Psoas muscle (tissue), 8 donors: ENCODE data around the gene NINJ1. TPM values are rescaled to one million over a fixed set of nuclear protein-coding genes. Genes with fewer than 3 reads are reported as not detected.
A peak's percentile ranks its signal among the peaks of the same experiment; 100 is the strongest.

Experiments
- ATAC-seq, 4 donors: fragments of 200-7000 bp; cut with Tn5 transposase; one replicate each; pipeline ENCODE4 v1.9.1; 2020; ENCODE audit warnings: moderate library complexity in 3 of 4, mild to moderate bottlenecking in 2 of 4
- DNase-seq, 2 donors: peaks; one replicate each; pipeline ENCODE4 v3.0.0-alpha.2; 2020
- H3K27ac ChIP-seq: fragments of 200-600 bp; one replicate; pipeline ENCODE4 v1.8.0; 2022
- H3K27me3 ChIP-seq, 3 donors: fragments of 200-600 bp in 1 of 3; one replicate each; pipeline versions ENCODE4 v1.6.1 to v1.8.0; 2013 to 2022; ENCODE audit warnings: low read length in 2 of 3, mild to moderate bottlenecking in 2 of 3, moderate library complexity in 1 of 3; ENCODE audit not compliant: insufficient read depth in 3 of 3
- H3K36me3 ChIP-seq, 2 donors: fragments of 200-600 bp in 1 of 2; one replicate each; pipeline versions ENCODE4 v1.6.1 to v1.8.0; 2013 to 2022; ENCODE audit warnings: low read depth in 1 of 2, mild to moderate bottlenecking in 1 of 2, moderate library complexity in 1 of 2; ENCODE audit not compliant: insufficient read depth in 1 of 2
- H3K4me1 ChIP-seq: fragments of 200-600 bp; one replicate; pipeline ENCODE4 v1.8.0; 2022
- H3K4me3 ChIP-seq: fragments of 200-600 bp; one replicate; pipeline ENCODE4 v1.8.0; 2022; ENCODE audit warnings: mild to moderate bottlenecking
- H3K9me3 ChIP-seq: fragments of 200-600 bp; one replicate; pipeline ENCODE4 v1.8.0; 2022
- CTCF ChIP-seq: fragments of 200-600 bp; IDR thresholded peaks from one replicate; pipeline ENCODE4 v1.8.0; 2022; ENCODE audit warnings: antibody characterized with exemption
- WGBS, 3 donors: extraction: QIAGEN DNeasy Blood & Tissue Kit; methylation state at CpG; one replicate each; pipeline versions ENCODE4 v1.1.6 to v1.1.7; 2013; 5-methylcytosine and 5-hydroxymethylcytosine counted together
- intact Hi-C, 2 donors: fragments of 100-400 bp; cut with DNase I; formaldehyde crosslinking; loops; one replicate each; pipeline versions ENCODE4 v1.11.0 to v1.14.2; 2022
- polyA plus RNA-seq, 3 donors: library from polyadenylated mRNA; stranded (reverse); fragments of 200-250 nt; gene quantifications; one replicate each; pipeline ENCODE4 v1.2.3, GENCODE V29; 2013
- total RNA-seq, 4 donors: library from RNA; stranded (reverse); fragmentation: NEBNext Ultra II Directional in 2 of 4; extraction: Animal tissue kit (Norgen Biotek cat#: 25700) in 2 of 4; gene quantifications; one replicate each; pipeline versions ENCODE4 v1.2.1 to v1.2.4, GENCODE V29; 2021 to 2023
- donor health status: healthy with polysubstance abuse.
- donor health status: DM: no; HTN: no; CAD: no; lungs with moderate emphysema.
- donor health status: Bipolar disorder and iron deficiency.
- donor health status: healthy.
- donor health status: DM: yes; HTN: yes; CAD: no.
- donor health status: DM: no; HTN: no; CAD: no.
- donor health status: DM: no; HTN: no; CAD: no.
- donor health status: DM: yes; HTN: yes; CAD: no.

The NINJ1 gene
- total and polyA plus RNA-seq, 7 donors: 17.8 to 40.1 (median 21.3) TPM

GRCh38 chr9:93094658-93095204 is 39.3 kb downstream of the NINJ1 start:
- DNase-seq: peak; percentile 56 to 83
- no peak for ATAC-seq
- peaks cover 6% of the 10 kb centered on the region for H3K9me3 ChIP-seq
- peak overlapping the region; percentile 62 for H3K4me3 ChIP-seq
- peaks cover 31% of the 10 kb centered on the region for H3K4me1 ChIP-seq
- H3K27me3 ChIP-seq: no peaks in the 10 kb centered on the region
- peak overlapping the region; percentile 83 for H3K27ac ChIP-seq
- WGBS, 3 donors: 39 to 48% (median 44%) methylated on average over 11 of the region's 11 CpGs
- intact Hi-C loops: loop anchor here in 1 of 2 donors (10.0 kb wide), 2 partner anchors 90 to 360 kb away; partner anchors contain the start of genes FAM120A and FAM120AOS
- H3K36me3 ChIP-seq: no peaks in the 10 kb centered on the region
- TF ChIP-seq CTCF: no peak

- H3K9me3 ChIP-seq: peaks cover 6% of the 10 kb centered on the region
- H3K27ac ChIP-seq: peak overlapping the region; percentile 83
- no peaks in the 10 kb centered on the region for H3K36me3 ChIP-seq
- WGBS, 3 donors: 61 to 72% (median 66%) methylated on average over 7 of the region's 7 CpGs
- H3K27me3 ChIP-seq: no peaks in the 10 kb centered on the region
- ATAC-seq (no peak), DNase-seq (peak in 1 of 2 donors; percentile 52)
- no peak overlapping the region for H3K4me3 ChIP-seq
- no peak for TF ChIP-seq CTCF
- intact Hi-C loops: loop anchor here in 1 of 2 donors (10.0 kb wide), 2 partner anchors 89 to 361 kb away; partner anchors contain the start of genes FAM120A and FAM120AOS
- H3K4me1 ChIP-seq: peaks cover 24% of the 10 kb centered on the region
Observed at GRCh38 chr9:93093877-93094657, 40.0 kb downstream of the NINJ1 start.

GRCh38 chr9:93093127-93093876 is 40.7 kb downstream of the NINJ1 start:
- DNase-seq (peak in 1 of 2 donors; percentile 39), ATAC-seq (no peak)
- H3K27ac ChIP-seq: peak overlapping the region; percentile 55
- WGBS, 3 donors: 42 to 45% (median 43%) methylated on average over 11 of the region's 11 CpGs
- H3K36me3 ChIP-seq: no peaks in the 10 kb centered on the region
- no peaks in the 10 kb centered on the region for H3K27me3 ChIP-seq
- H3K4me1 ChIP-seq: peaks cover 17% of the 10 kb centered on the region
- H3K9me3 ChIP-seq: peaks cover 6% of the 10 kb centered on the region
- no peak for TF ChIP-seq CTCF
- no peak overlapping the region for H3K4me3 ChIP-seq
- intact Hi-C loops: loop anchor here in 1 of 2 donors (10.0 kb wide), 2 partner anchors 89 to 361 kb away; partner anchors contain the start of genes FAM120A and FAM120AOS

- H3K9me3 ChIP-seq: peaks cover 6% of the 10 kb centered on the region
- peaks cover 8% of the 10 kb centered on the region for H3K4me1 ChIP-seq
- peak overlapping the region; percentile 55 for H3K27ac ChIP-seq
- no peak overlapping the region for H3K4me3 ChIP-seq
- no peaks in the 10 kb centered on the region for H3K27me3 ChIP-seq
- no peak for ATAC-seq
- TF ChIP-seq CTCF: no peak
- intact Hi-C loops: loop anchor here in 1 of 2 donors (10.0 kb wide), 2 partner anchors 88 to 362 kb away; partner anchors contain the start of genes FAM120A and FAM120AOS
- 77 to 85% (median 80%) methylated on average over 7 of the region's 7 CpGs for WGBS, 3 donors
- no peaks in the 10 kb centered on the region for H3K36me3 ChIP-seq
- DNase-seq: no peak
Observed at GRCh38 chr9:93092251-93092991, 41.6 kb downstream of the NINJ1 start.
